Raji (cell line): ENCODE data around the gene PM20D2.

Source experiments
- POLR2A ChIP-seq: IDR thresholded peaks from 2 replicates; pipeline ENCODE4 v1.6.1; 2011; ENCODE audit warnings: low read depth, low read length, control low read depth; ENCODE audit not compliant: insufficient read depth

The PM20D2 gene

DNA sequence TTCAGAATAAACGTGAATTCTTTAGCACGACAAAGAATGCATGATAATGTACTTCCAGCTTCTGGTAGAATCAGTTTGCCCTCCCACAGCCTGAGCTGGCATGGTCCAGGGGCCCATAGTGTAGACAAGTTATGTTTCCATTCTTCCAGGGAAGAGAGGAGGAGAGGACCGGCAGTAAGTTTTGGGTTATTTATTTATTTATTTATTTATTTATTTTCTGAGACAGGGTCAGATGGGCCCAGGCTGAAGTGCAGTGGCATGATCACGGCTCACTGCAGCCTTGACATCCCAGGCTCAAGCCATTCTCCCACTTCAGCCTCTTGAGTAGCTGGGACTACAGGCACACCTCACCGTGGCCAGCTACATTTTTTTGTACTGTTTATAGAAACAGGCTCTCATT lies 66.6 kb downstream of the PM20D2 start:
- no peak for TF ChIP-seq POLR2A

GRCh38 chr6:89214197-89214596 lies 68.3 kb downstream of the PM20D2 start:
- TF ChIP-seq POLR2A = no peak
